Hepatocyte (in vitro differentiated cells): ENCODE data around the gene TRPC4AP. TPM values are rescaled to one million over a fixed set of nuclear protein-coding genes. Genes with fewer than 3 reads are reported as not detected.

Source experiments
- DNase-seq: peaks from one replicate; pipeline ENCODE4 v3.0.0-alpha.2; 2016; ENCODE audit warnings: low spot score
- H2AFZ ChIP-seq: fragments of 200-600 bp; sonication (generic); 2 replicates; pipeline ENCODE4 v1.6.0; 2016; ENCODE audit warnings: antibody characterized with exemption, mild to moderate bottlenecking
- H3K27ac ChIP-seq: fragments of 200-600 bp; sonication (generic); 2 replicates; pipeline ENCODE4 v1.5.1; 2016; ENCODE audit warnings: mild to moderate bottlenecking
- H3K27me3 ChIP-seq: fragments of 200-600 bp; sonication (generic); 2 replicates; pipeline ENCODE4 v1.6.1; 2016
- H3K36me3 ChIP-seq: fragments of 200-600 bp; sonication (generic); replicated peaks from 2 replicates; pipeline ENCODE4 v1.5.1; 2016; ENCODE audit warnings: low read depth; ENCODE audit not compliant: insufficient read depth
- H3K4me1 ChIP-seq: fragments of 200-600 bp; sonication (generic); 2 replicates; pipeline ENCODE4 v1.5.1; 2016; ENCODE audit warnings: mild to moderate bottlenecking, moderate library complexity; ENCODE audit not compliant: insufficient read depth
- H3K4me2 ChIP-seq: fragments of 200-600 bp; sonication (generic); 2 replicates; pipeline ENCODE4 v1.6.0; 2016
- H3K4me3 ChIP-seq: fragments of 200-600 bp; sonication (generic); 2 replicates; pipeline ENCODE4 v1.5.1; 2016; ENCODE audit warnings: mild to moderate bottlenecking
- H3K79me2 ChIP-seq: fragments of 200-600 bp; sonication (generic); 2 replicates; pipeline ENCODE4 v1.6.0; 2017; ENCODE audit warnings: mild to moderate bottlenecking
- H3K9me2 ChIP-seq: fragments of 200-600 bp; sonication (generic); replicated peaks from 2 replicates; pipeline ENCODE4 v1.6.0; 2017; ENCODE audit warnings: mild to moderate bottlenecking; ENCODE audit not compliant: insufficient read depth
- H3K9me3 ChIP-seq: fragments of 200-600 bp; sonication (generic); 2 replicates; pipeline ENCODE4 v1.5.1; 2016; ENCODE audit warnings: low read depth, mild to moderate bottlenecking
- H4K20me1 ChIP-seq: fragments of 200-600 bp; sonication (generic); 2 replicates; pipeline ENCODE4 v1.6.0; 2016; ENCODE audit warnings: mild to moderate bottlenecking; ENCODE audit not compliant: insufficient read depth, poor library complexity, severe bottlenecking
- EZH2 ChIP-seq: fragments of 200-600 bp; sonication (generic); IDR thresholded peaks from 2 replicates; pipeline ENCODE4 v1.6.1; 2016; ENCODE audit warnings: antibody characterized with exemption, mild to moderate bottlenecking, borderline replicate concordance
- EZH2phosphoT487 ChIP-seq: fragments of 200-600 bp; sonication (generic); IDR thresholded peaks from one replicate; pipeline ENCODE4 v1.6.1; 2018; ENCODE audit warnings: antibody characterized with exemption, mild to moderate bottlenecking, low read depth, moderate library complexity; ENCODE audit not compliant: unreplicated experiment, severe bottlenecking
- WGBS: methylation state at CpG from one replicate; pipeline ENCODE4 v1.1.6; 2016; ENCODE audit warnings: low lambda C conversion rate; ENCODE audit errors: missing lambda C conversion rate; 5-methylcytosine and 5-hydroxymethylcytosine counted together
- polyA plus RNA-seq: library from polyadenylated mRNA; unstranded; fragments of >200 nt; fragmentation: Nextera tagmentation; extraction: Ambion mirVana; gene quantifications from 2 replicates; pipeline ENCODE4 v1.2.1, GENCODE V29; 2016
- total RNA-seq: library from RNA; depleted of rRNA; stranded (reverse); fragments of >200 nt; gene quantifications from 2 replicates; pipeline ENCODE4 v1.2.3, GENCODE V29; 2014
- TF ChIP-seq, protein P1 (sequence below): fragments of 200-600 bp; sonication (generic); IDR thresholded peaks from 2 replicates; pipeline ENCODE4 v1.5.1; 2016; ENCODE audit warnings: antibody characterized with exemption, mild to moderate bottlenecking; ENCODE audit not compliant: poor library complexity

TRPC4AP gene
- total and polyA plus RNA-seq, 2 experiments from 2014 or later = 88.6 to 94.9 TPM

DNA sequence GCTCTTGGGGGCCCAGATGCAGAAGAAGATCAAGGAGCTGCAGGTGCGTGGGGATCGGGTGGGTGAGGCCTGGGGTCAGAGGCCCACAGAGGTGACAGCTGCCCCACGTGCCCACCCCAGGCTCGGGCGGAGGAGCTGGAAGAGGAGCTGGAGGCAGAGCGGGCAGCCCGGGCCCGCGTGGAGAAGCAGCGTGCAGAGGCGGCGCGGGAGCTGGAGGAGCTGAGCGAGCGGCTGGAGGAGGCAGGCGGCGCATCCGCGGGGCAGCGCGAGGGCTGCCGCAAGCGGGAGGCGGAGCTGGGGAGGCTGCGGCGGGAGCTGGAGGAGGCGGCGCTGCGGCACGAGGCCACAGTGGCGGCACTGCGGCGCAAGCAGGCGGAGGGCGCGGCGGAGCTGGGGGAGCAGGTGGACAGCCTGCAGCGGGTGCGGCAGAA lies 95.5 kb downstream of the TRPC4AP start:
- Histone ChIP-seq H3K4me3 (no peak overlapping the region), H3K79me2 (no peaks in the 10 kb centered on the region), H3K9me3 (no peaks in the 10 kb centered on the region), H3K36me3 (no peaks in the 10 kb centered on the region), H2AFZ (no peak overlapping the region), H4K20me1 (no peaks in the 10 kb centered on the region), H3K4me2 (no peak overlapping the region), H3K27ac (no peak overlapping the region), H3K9me2 (no peaks in the 10 kb centered on the region), H3K27me3 (no peaks in the 10 kb centered on the region), H3K4me1 (no peaks in the 10 kb centered on the region)
- TF ChIP-seq, protein P1, sequence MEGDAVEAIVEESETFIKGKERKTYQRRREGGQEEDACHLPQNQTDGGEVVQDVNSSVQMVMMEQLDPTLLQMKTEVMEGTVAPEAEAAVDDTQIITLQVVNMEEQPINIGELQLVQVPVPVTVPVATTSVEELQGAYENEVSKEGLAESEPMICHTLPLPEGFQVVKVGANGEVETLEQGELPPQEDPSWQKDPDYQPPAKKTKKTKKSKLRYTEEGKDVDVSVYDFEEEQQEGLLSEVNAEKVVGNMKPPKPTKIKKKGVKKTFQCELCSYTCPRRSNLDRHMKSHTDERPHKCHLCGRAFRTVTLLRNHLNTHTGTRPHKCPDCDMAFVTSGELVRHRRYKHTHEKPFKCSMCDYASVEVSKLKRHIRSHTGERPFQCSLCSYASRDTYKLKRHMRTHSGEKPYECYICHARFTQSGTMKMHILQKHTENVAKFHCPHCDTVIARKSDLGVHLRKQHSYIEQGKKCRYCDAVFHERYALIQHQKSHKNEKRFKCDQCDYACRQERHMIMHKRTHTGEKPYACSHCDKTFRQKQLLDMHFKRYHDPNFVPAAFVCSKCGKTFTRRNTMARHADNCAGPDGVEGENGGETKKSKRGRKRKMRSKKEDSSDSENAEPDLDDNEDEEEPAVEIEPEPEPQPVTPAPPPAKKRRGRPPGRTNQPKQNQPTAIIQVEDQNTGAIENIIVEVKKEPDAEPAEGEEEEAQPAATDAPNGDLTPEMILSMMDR = no peak
- TF ChIP-seq EZH2 (no peak), EZH2phosphoT487 (no peak)
- WGBS = 95% methylated on average over 33 of the region's 39 CpGs
- DNase-seq = no peak

DNA sequence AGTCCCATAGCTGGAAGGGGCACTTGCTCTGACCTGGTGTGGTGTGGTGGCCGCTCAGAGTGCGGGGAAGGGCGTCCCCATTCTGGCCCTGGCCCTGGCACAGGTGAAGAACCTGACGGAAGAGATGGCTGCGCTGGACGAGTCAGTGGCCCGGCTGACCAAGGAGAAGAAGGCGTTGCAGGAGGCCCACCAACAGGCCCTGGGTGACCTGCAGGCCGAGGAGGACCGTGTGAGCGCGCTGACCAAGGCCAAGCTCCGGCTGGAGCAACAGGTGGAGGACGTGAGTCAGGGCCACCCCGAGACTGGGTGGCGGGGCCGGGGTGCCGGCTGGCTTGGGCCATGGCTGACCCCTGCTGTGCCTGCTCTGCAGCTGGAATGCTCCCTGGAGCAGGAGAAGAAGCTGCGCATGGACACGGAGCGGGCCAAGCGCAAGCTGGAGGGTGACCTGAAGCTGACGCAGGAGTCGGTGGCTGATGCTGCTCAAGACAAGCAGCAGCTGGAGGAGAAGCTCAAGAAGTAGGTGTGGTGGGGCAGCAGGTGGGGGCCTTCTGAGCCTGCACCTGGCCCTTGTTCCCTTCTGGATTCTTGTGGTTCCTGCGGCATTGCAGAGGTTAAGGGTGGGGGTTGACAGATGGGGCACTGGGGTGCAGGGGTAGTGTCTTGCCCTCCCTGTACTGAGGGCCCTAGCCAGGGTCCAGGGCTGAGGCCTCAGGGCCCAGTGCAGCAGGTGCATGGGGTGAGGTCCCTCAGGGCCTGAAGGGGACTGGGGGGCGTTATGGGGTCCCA lies 96.2 kb downstream of the TRPC4AP start:
- WGBS = 98% methylated on average over 26 of the region's 26 CpGs
- DNase-seq = no peak
- TF ChIP-seq EZH2phosphoT487 = no peak
- no peak for TF ChIP-seq EZH2
- TF ChIP-seq, protein P1 = no peak
- Histone ChIP-seq H3K4me3 (no peak overlapping the region), H3K9me2 (no peaks in the 10 kb centered on the region), H4K20me1 (no peaks in the 10 kb centered on the region), H2AFZ (no peak overlapping the region), H3K27ac (no peak overlapping the region), H3K36me3 (no peaks in the 10 kb centered on the region), H3K79me2 (no peaks in the 10 kb centered on the region), H3K9me3 (no peaks in the 10 kb centered on the region), H3K4me2 (no peak overlapping the region), H3K27me3 (no peaks in the 10 kb centered on the region), H3K4me1 (no peaks in the 10 kb centered on the region)

DNA sequence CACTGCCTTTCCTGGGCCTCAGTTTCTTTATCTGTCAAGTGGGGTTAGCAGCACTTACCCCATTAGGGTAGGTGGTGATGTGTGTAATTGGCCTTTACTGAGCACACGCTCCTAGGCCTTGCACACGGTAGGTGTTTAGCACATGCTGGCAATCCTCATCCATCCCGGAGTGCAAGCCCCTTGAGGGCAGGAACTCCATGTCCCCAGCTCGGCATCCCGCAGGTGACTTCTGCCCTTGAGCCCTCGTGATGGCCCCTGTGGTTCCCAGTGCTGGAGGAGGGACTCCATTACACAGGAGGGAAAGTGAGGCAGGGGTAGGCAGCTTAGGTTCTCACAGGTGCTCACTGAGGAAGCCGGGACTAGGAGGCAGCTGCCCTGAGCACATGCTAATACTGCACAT lies 96.9 kb downstream of the TRPC4AP start:
- no peak for DNase-seq
- no peaks in the 10 kb centered on the region for H3K36me3 ChIP-seq
- no peak overlapping the region for H3K4me2 ChIP-seq
- no peaks in the 10 kb centered on the region for H3K9me3 ChIP-seq
- no peak overlapping the region for H3K4me3 ChIP-seq
- no peaks in the 10 kb centered on the region for H3K27me3 ChIP-seq
- TF ChIP-seq EZH2phosphoT487 (no peak), EZH2 (no peak)
- TF ChIP-seq, protein P1 = no peak
- H4K20me1 ChIP-seq = no peaks in the 10 kb centered on the region
- no peak overlapping the region for H2AFZ ChIP-seq
- no peaks in the 10 kb centered on the region for H3K79me2 ChIP-seq
- no peak overlapping the region for H3K27ac ChIP-seq
- WGBS = 86% methylated on average over 7 of the region's 7 CpGs
- no peaks in the 10 kb centered on the region for H3K9me2 ChIP-seq
- H3K4me1 ChIP-seq = no peaks in the 10 kb centered on the region
